Activated naive CD8-positive, alpha-beta T cell treated with anti-CD3 and anti-CD28 coated beads, Interleukin-2, amount 50 U/mL, for 16 hours (primary cell): ENCODE measurements around the gene NSUN3.
A peak's percentile ranks its signal among the peaks of the same experiment; 100 is the strongest.
"Not testable (repeated sequence)": the region's sequence is repeated elsewhere in the genome, so short reads cannot be mapped to it uniquely, and the experiment has no call there.

Experiments used
- DNase-seq: peaks from one replicate; pipeline ENCODE4 v3.0.0-alpha.2; 2020; ENCODE audit warnings: low read depth, low spot score

Gene NSUN3

DNA sequence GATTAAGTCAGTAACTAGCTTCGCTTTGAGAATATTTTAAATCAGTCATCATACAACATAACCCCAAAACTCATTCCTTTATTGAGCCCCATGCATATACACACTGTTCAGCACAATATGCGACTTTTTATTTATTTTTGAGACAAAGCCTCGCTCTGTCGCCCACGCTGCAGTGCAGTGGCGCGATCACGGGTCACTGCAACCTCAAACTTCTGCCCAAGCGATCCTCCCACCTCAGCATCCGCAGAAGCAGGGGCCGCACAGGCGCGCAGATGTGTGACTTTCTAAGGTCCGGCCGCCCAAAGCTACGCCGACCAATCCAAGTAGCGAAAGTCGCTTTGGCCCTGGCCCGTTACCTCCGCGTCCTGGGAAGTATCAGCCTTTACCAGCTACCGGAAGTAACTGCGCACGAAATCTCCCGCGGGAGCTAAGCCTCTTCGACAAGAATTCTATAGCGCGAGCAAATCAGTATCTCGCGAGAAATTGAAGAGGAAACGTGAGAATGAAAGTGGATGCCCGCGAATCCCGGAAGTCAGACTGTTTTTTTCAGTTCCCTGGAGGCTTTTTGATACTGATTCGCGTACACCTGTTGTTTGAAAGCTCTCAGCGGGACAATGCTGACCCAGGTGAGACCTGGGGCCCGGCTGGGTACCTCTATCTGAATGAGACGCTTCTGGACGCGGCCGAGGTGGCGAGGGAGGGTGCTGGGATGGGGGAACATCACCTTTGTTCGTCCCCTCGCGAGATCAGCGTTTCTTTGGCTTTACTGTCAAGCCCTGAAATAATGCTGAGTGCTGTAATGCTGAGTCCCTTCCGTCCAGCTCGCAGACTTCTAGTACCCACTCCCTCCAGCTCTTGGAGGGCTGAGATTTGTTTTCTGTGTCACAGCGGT is at the start of gene NSUN3, which contains the start of gene DHFR2:
TSS of gene NSUN3 (plus strand) at position 549 of the 892 bp plus-strand sequence. CDS start at position 615, 66 bp downstream.
TSS of gene DHFR2 (minus strand) at position 404 of the 892 bp plus-strand sequence. CDS start 1,405 bp downstream, outside the sequence.
- peak; percentile 51 for DNase-seq

- no peak for DNase-seq
Measured at GRCh38 chr3:94015025-94015424, 47.8 kb upstream of the NSUN3 start.

DNA sequence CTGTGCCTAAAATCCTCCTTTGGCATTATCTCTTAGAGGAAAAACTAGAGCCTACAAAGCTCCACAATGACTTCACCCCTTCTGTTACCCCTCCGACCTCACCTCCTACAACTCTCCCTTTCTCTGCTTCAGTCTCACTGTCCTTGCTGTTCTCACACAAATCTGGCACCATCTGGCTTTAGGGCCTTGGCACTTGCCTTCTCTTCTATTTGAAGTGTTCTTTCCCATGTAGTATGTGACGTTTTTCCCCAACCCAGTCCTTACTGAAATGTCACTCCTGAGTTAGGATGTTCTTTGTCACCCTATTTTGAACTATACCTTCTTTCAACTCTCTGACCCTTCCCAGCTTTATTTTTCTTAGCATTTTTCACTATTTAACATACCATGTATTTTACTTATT is 43.2 kb upstream of the NSUN3 start:
- DNase-seq: no peak

DNA sequence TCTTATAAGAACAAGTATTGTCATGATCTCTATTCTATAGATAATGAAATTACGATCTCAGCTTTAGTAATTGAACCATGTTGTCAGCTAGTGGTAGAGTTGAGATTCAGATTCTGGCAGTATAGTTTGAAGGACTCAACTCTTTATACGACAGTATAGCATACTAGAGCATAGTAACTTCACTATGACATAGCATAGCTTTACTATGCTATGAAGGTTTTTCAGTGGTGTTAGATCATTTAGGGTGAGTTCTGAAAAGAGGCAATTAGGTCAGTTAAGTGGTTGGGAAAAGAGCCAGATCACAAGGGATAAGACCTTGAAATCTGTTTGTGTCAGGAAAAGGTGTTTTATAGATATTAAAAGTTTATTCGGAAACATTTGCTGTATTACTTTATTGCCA is 42.6 kb upstream of the NSUN3 start:
- DNase-seq: no peak

DNA sequence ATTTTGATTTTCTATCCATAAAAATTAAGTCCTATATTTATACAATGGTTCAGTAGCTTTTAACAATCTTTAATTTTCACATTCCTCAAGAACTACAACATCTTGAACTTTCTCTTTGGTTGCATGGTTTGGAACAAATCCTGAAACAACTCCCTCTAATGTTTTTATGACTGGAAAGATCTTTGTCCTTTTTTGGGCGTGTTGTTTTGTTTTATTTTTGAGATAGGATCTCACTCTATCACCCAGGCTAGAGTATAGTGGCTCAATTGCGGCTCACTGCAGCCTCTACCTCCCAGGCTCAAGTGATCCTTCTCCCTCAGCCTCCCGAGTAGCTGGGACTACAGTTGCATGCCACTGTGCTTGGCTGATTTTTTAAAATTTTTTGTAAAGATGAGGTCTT is 38.5 kb upstream of the NSUN3 start:
- DNase-seq: no peak

GRCh38 chr3:94026623-94027022 is 36.2 kb upstream of the NSUN3 start:
- DNase-seq: no peak

DNA sequence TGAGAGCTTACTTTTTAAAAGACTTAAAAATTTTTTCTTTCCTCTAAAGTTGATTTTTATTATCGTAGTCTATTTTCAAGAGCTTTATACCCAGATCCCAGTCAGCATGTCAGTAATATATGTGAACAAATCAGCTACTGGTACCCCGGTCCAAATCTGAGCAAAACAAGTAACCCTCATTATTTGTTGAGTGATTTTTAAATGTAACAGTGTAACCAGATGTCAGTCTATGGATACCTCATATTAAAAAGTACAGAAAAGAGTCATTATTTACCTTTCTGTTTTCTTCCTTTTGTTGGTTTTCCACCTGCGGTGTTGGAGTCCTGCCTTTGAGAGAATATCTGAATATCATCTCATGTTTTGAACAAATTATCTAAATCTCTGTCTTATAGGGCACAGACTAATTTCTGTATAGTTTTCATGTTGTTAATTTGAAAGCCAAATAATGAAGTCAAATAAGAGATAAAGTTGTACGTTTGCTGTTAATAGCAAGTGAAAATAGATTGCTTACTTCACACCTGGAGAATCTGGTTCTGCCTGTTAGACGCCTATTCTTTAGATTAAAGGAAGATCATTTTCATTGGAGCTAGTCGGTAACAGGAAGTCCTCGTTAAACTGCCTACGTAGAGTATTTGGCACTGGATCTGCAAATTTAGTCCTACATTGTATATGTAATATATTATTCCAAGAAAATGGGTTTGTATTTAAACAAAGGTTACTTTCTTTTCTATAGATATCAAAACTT is 34.6 kb upstream of the NSUN3 start, which contains the start of gene STX19:
TSS of gene STX19 (minus strand) at position 505 of the 745 bp plus-strand sequence. CDS start 13,328 bp downstream, outside the sequence.
- DNase-seq: no peak

- DNase-seq: no peak
Measured at GRCh38 chr3:94036909-94037507, 25.9 kb upstream of the NSUN3 start.

GRCh38 chr3:94043285-94043684 is 19.6 kb upstream of the NSUN3 start:
- DNase-seq: no peak

DNA sequence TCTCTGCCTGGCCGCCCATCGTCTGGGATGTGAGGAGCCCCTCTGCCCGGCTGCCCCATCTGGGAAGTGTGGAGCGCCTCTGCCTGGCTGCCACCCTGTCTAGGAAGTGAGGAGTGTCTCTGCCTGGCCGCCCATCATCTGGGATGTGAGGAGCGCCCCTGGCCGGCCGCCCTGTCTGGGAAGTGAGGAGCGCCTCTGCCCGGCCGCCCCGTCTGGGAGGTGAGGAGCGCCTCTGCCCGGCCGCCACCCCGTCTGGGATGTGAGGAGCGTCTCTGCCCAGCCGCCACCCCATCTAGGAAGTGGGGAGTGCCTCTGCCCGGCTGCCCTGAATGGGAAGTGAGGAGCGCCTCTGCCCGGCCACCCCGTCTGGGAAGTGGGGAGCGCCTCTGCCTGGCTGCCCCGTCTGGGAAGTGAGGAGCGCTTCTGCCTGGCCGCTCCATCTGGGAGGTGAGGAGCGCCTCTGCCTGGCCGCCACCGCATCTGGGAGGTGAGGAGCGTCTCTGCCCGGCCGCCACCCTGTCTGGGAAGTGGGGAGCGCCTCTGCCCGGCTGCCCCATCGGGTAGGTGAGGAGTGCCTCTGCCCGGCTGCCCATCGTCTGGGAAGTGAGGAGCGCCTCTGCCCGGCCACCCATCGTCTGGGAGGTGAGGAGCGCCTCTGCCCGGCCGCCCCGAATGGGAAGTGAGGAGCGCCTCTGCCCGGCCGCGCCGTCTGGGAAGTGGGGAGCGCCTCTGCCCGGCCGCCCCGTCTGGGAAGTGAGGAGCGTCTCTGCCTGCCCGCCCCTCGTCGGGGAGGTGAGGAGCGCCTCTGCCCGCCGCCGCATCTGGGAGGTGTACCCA is 18.5 kb upstream of the NSUN3 start:
- not testable (repeated sequence) for DNase-seq

DNA sequence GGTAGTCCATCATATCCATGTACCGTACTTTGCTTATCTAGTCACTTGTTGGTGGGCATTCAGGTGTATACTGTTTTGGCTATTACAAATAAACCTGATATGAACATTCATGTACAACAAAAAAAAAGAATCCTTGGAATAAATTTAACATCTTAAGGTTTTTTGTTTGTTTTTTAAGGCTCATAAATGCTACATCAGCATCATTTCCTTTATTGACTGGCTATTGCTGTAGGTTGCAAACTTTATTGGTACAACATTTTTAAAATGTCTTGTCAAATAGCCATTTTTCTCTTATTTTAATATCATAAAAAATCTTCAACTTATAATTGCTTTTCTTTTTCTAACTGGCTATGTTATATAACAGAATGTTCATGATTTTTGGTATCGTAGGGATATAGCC is 16.3 kb upstream of the NSUN3 start:
- DNase-seq: no peak

- no peak for DNase-seq
Measured at GRCh38 chr3:94049267-94049666, 13.6 kb upstream of the NSUN3 start.

- DNase-seq: no peak
Measured at GRCh38 chr3:94050546-94050945, 12.3 kb upstream of the NSUN3 start.

DNA sequence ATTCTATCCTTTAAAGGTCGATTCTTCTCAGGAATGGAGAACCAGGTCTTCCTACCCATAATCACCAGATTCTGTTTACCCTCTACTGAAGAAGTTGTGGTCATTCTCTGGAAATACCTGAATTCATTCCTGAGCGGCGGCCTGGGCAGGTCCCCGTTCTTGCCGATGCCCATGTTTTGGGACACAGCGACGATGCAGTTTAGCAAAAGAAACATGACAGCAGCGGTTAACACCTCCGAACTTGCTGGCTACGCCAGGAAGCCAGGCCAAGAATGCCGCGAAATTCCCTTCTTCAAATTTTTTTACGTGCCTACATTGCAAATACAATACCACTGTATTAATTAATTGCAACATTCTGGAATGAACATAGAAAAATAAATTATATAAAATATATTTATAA is 1.6 kb upstream of the NSUN3 start:
- no peak for DNase-seq

DNA sequence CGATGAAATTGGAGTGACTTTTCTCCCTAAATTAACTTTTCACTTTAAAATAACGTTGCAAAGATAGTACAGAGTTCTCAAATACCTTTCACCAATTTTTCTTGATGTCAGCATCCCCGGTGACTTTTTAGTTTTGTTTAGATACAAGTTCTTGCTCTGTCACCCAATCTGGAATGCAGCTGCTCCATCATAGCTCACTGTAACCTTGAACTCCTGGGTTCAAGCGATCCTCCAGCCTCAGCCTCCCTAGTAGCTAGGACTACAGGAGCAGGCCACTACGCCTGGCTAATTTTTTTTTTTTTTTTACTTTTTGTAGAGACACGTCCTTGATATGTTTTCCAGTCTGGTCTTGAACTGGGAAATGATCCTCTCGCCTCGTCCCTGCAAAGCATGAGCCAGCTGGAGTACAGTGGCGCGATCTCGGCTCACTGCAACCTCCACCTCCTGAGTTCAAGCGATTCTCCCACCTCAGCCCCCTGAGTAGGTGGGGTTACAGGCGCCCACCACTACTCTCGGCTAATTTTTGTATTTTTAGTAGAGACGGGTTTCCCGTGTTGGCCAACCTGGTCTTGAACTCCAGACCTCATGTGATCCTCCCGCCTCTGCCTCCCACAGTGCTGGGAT is 747 bp downstream of the NSUN3 start:
- DNase-seq: no peak

DNA sequence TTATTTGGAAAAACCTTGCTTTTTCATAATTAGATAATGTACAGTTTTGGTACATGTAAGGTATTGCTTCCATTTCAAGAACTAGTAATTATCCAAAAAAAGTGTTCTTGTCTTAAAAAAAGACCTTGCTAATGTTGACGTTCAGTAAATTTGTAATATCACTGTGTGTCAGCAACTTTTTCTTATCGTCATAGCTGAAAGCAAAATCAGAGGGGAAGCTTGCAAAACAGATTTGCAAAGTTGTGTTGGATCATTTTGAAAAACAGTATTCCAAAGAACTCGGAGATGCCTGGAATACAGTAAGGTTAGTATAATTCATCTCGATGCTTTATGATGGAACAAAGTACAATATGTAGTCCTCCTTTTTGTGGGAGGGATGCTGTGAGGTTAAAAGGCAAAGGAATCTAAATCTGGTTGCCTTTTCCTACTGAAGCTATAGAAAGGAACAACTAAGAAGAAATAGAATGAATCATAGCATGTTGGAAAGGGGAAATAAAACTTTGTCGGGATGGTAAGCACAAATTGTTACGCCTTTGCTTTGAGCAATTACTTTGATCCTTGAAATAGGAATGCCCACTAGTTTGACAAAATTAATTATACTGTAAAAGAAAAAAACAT is 1.5 kb downstream of the NSUN3 start:
- no peak for DNase-seq

- DNase-seq: no peak
Measured at GRCh38 chr3:94065122-94065521, 2.3 kb downstream of the NSUN3 start.

GRCh38 chr3:94065819-94066480 is 3.1 kb downstream of the NSUN3 start:
- no peak for DNase-seq
